ENCODE measurements around the gene RIN3.
"Not testable (repeated sequence)": the region's sequence is repeated elsewhere in the genome, so short reads cannot be mapped to it uniquely, and the experiment has no call there.

The RIN3 gene

GRCh38 chr14:92631098-92631497 is 117.5 kb downstream of the RIN3 start:
- DNase-seq = no peak

- no peak for DNase-seq
Measured at GRCh38 chr14:92632546-92633273, 119.1 kb downstream of the RIN3 start.

DNA sequence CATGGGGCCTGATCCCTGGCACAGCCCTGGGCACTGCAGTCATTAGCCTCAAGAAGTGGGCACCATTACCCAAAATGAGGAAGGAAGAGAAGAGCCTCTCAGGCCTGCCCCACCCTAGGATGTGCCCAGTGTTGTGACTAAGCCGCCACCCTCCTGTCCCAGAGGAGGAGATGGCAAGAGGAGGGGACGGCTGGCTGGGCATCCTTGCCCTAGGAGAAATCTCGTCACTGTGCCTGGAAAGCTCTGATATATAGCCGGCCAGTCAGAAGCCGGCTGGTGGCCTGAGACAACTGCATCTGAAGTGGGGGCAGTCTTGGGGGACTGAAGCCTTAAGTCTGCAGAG is 119.7 kb downstream of the RIN3 start:
- DNase-seq = peak; percentile 73

DNA sequence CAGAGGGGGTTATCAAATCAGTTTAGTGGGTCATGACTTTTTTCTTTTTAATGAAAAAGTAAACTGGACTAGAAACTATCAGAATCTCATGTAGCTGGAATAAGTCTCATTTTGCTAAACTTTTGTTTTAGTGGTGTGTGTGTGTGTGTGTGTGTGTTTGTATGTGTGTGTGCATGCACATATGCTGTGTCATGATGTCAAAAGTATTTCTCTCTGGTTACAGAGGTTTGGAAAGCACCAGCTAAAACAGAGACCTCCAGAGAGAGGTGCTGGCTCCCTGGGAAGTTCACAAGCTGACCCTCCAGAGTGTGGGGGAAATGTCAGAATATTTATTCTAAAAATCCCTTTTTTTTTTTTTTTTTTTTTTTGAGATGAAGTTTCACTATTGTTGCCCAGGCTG is 120.1 kb downstream of the RIN3 start:
- peak; percentile 38 for DNase-seq

GRCh38 chr14:92635031-92635430 is 121.5 kb downstream of the RIN3 start:
- DNase-seq = no peak

DNA sequence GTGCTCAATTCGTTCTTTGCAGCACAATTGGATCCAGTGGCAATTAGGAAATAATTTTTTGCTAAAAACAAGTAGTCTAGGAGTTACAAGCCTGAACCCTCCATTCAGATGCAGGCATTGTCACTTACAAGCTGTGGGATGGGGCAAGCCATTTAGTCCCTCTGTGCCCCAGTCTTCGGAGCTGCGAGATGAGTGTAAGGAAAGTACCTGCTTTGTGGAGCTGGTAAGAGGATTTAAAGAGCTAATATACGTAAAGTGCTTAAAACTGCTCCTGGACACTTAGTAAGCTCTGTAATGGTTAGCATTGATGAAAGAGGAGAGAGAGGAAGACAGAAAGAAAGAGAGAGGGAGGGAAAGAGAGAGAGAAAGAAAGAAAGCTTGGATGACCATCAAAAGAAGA is 122.3 kb downstream of the RIN3 start:
- DNase-seq = no peak

GRCh38 chr14:92637228-92637627 is 123.6 kb downstream of the RIN3 start:
- no peak for DNase-seq

DNA sequence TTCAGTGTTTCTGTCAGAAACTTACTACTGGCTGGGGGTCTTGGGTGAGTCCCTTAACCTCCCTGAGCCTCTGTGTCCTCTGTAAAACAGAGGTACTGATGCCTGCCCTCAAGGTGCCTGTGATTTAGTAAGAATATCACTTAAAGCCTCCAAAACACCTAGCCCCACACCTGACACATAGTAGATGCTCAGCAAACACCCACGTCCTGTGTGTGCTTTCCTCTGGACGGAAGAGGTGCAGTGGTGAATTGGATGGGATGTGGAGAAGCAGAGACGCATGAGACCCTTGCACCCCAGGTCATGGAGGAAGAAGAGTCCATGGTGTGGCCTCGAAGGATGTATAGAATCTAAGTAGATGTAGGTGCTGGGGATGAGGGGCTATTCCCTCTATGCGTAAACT is 124.3 kb downstream of the RIN3 start:
- no peak for DNase-seq

DNA sequence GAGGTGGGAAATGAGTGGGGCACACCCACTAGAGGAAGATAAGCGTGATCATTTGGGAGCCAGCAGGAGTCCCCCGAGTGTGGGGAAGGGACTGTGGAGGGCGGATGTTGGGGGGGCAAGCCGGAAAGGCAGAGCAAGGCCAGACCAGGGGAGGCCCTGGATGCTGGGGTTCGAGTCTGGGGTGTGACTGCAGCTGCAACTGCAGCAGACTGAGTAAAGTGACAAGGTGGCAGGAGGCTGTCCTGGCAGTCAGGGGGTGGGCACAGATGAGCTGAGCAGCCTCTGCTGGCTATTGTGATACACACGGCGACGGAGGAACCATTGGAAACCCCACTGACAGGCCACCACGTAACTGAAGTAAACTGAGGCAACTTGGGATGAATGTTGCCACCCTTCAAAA is 124.7 kb downstream of the RIN3 start:
- DNase-seq = no peak

DNA sequence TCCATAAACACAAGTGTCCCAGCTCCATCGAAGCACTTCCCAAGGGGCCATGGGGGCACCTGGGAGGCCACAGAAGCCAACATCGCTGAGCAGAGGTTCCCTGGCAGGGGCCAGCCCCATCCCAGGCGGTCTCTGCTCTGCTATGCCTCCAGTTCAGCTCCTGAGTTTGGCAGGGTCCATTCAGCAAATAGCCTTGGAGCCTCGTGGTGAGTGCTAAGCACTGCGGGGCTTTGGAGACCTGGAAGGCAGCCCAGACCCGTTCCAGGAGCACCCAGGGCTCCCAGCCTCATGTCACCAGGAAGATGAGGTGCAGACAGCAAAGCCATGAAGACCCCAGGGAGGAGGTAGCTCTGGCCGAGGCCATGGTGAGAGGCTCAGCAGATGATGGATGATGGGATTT is 125.3 kb downstream of the RIN3 start:
- no peak for DNase-seq

DNA sequence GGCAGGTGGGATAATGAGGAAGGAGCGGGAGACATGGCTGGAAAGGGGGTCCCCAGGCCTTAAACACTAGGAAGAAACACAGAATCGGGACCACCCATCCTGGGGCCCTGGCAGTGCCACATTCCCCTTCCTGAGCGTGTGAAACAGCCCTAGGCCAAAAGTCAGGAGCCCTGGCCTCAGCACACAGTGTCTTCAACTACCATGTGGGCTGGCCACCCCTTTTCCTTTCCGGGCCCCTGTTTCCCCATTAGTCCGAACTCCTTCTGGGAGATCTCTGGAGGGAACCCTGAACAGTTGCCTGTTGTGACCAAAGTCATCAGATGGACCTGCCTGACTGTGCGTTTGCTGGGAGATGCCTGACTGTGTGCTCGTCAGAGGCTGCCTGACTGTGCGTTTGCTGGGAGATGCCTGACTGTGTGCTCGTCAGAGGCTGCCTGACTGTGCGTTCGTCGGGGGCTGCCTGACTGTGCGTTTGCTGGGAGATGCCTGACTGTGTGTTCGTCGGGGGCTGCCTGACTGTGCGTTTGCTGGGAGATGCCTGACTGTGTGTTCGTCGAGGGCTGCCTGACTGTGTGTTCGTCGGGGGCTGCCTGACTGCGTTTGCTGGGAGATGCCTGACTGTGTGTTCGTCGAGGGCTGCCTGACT is 126.0 kb downstream of the RIN3 start:
- DNase-seq = not testable (repeated sequence)

- DNase-seq = no peak
Measured at GRCh38 chr14:92641306-92641705, 127.7 kb downstream of the RIN3 start.

GRCh38 chr14:92644171-92644969 is 130.8 kb downstream of the RIN3 start:
- no peak for DNase-seq

GRCh38 chr14:92644970-92645515 is 131.5 kb downstream of the RIN3 start:
- DNase-seq = no peak

GRCh38 chr14:92645841-92646478 is 132.4 kb downstream of the RIN3 start:
- peak; percentile 39 for DNase-seq

DNA sequence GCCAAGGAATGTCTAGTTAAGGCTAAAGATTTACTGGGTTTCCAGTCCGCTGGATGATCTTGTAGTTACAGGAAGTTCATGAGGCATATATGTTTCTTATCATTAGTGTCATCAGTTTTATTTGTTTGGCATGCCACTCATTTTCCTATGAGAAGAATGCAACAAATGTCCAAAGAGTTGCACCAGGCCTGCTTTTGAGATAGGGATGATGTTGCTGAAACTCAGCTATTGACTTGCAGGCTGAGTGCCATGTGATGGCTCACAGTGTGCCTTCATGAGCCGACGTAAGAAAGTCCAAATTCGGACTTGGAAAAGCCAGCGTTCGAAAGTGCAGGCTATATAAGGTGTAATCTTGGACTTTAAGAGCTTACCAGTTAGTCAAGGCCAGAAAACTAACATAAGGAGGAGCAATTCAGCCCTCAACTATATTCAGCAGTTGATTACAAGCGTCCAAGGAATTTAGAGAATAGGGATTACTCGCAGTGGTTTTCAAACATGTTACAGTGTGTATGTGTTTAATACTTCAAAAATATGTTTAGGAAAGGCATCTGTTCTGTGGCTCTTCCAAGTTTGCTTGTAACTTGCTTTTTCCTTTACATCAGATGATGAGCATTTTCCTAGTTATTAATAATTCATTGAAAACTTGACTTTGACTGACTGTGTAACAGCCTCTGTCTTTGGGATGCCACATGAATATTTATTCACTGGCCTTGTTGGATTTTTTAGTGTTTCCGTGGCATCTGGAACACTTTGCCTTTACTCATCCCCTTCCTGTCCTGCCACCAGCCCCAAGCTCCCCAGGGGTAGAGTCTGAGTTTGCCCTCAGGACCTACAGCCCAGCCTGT is 133.6 kb downstream of the RIN3 start:
- DNase-seq = no peak

GRCh38 chr14:92647797-92648279 is 134.3 kb downstream of the RIN3 start:
- DNase-seq = peak; percentile 77

DNA sequence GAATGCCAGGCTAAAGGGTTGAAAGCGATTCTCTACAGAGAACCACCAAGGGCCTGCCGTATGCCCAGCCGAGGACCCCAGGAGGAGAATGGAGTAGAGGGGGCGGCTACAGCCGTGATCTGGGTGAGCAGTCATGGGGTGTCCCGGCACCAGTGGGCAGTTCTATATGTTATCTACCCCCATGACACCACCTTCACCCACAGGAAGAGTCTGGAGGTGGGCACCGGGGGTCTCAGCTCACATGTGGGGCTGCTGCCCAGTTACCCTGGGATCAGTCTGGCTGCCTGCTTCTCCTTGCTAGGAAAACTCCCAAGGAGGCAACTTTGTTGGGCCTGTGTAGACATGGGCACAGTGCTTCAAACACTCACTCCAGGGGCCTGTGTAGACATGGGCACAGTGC is 135.5 kb downstream of the RIN3 start:
- no peak for DNase-seq

- DNase-seq = peak; percentile 95
Measured at GRCh38 chr14:92649934-92650545, 136.5 kb downstream of the RIN3 start.

DNA sequence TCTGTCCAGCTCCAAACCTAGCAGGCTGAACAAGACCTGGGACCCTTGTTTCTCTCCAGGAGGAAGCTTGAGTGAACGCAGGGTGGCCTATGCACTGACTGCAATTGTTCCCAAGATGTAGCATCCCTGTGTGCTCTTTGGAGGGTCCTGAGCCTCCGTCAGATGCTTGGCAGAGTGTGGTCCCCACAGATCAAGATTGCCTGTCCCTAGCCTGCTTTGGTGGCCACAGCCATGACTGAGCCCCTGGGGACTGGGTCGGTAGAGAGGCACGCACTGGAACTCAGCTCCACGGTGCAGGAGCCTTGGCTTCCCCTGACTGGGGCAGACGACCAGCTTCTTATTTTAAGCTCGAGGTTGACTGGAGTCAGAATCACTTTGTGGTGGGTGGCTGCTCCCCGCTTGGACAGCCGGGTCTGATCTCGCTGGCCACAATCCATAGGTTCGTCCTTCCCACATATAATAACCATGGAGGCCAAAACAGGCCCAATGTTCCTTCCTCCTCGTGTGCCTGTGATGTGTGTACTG is 137.1 kb downstream of the RIN3 start:
- DNase-seq = no peak

DNA sequence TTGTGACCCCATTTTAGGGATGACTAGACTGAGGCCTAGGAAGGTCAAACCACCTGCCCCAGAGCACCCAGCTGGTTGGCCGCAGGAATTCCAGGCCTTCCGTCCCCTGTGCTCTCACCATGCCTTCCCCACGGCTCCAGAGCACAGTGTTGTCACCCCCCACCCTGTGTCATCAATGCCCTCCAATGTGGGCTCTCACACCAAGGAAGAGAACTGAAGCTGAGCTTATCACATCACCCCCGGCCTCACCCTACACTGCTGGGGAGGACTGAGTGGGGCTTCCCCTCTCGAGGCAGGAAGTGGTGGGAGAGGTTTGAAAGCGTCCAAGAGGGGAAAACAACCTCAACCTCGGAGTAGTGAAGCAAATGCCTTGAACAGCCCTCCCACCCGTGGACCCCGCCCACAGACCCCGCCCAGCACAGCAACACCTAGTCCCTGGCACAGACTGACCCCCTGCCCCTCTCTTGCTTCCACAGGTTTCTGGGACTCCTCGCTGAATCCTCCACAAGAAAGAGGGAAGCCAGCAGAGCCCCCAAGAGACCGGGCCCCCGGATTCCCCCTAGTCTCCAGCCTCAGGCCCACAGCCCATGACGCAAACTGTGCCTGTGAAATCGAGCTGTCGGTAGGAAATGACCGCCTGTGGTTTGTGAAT is 137.7 kb downstream of the RIN3 start:
- DNase-seq = peak; percentile 96

All from suppressor macrophage treated with lipopolysaccharide for 4 hours (primary cell).